ENCODE measurements around the gene NCAPG2.

The NCAPG2 gene, protein sequence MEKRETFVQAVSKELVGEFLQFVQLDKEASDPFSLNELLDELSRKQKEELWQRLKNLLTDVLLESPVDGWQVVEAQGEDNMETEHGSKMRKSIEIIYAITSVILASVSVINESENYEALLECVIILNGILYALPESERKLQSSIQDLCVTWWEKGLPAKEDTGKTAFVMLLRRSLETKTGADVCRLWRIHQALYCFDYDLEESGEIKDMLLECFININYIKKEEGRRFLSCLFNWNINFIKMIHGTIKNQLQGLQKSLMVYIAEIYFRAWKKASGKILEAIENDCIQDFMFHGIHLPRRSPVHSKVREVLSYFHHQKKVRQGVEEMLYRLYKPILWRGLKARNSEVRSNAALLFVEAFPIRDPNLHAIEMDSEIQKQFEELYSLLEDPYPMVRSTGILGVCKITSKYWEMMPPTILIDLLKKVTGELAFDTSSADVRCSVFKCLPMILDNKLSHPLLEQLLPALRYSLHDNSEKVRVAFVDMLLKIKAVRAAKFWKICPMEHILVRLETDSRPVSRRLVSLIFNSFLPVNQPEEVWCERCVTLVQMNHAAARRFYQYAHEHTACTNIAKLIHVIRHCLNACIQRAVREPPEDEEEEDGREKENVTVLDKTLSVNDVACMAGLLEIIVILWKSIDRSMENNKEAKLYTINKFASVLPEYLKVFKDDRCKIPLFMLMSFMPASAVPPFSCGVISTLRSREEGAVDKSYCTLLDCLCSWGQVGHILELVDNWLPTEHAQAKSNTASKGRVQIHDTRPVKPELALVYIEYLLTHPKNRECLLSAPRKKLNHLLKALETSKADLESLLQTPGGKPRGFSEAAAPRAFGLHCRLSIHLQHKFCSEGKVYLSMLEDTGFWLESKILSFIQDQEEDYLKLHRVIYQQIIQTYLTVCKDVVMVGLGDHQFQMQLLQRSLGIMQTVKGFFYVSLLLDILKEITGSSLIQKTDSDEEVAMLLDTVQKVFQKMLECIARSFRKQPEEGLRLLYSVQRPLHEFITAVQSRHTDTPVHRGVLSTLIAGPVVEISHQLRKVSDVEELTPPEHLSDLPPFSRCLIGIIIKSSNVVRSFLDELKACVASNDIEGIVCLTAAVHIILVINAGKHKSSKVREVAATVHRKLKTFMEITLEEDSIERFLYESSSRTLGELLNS

DNA sequence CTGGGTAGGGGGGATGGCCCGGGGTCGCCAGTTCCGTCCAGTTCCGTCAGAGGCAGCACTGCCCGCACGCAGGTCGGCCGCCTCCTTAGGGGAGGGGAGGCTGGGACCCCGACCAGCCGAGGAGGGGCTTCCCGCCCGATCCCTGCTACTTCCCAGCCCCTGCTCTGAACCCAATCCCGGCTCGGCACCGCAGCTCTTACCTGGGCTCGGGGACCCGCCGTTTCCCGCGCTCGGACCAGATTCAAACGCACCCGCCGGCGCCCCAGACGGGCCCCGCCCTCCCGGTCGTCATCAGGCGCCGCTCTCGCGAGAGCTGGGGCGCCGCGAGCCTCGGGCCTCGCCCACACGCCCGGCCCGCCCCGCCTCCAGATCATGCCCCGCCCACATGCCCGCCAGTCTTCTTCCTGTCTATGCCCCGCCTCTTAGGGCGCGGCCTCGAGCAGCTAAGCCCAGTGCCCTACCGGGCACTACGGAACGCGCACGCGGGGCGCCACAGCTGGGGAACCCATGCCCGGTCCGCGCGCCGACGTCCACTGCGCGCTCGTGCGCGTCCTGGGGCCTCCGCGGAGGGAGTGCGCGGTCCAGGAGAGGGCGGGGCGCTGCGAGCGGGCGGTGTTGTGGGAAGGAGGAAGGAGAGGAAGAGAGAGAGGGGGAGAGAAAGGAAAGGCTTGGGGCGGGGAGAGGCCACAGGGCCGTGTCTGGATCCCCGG is at the start of gene NCAPG2:
Gene NCAPG2 (minus strand): TSS at position 281 of the 710 bp plus-strand sequence. CDS start 2,905 bp downstream, outside the sequence.
- TF ChIP-seq, protein P1, sequence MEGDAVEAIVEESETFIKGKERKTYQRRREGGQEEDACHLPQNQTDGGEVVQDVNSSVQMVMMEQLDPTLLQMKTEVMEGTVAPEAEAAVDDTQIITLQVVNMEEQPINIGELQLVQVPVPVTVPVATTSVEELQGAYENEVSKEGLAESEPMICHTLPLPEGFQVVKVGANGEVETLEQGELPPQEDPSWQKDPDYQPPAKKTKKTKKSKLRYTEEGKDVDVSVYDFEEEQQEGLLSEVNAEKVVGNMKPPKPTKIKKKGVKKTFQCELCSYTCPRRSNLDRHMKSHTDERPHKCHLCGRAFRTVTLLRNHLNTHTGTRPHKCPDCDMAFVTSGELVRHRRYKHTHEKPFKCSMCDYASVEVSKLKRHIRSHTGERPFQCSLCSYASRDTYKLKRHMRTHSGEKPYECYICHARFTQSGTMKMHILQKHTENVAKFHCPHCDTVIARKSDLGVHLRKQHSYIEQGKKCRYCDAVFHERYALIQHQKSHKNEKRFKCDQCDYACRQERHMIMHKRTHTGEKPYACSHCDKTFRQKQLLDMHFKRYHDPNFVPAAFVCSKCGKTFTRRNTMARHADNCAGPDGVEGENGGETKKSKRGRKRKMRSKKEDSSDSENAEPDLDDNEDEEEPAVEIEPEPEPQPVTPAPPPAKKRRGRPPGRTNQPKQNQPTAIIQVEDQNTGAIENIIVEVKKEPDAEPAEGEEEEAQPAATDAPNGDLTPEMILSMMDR (IDR thresholded peaks at IDR 0.05), result 0 out of 2 replicates have a peak, but pooled peaks have one; percentile 19
- TF ChIP-seq ZFX (IDR thresholded peaks at IDR 0.05; ENCODE audit: borderline replicate concordance), result no peak
- H3K27ac ChIP-seq, result peak within 1 kb of the TSS; percentile 86

DNA sequence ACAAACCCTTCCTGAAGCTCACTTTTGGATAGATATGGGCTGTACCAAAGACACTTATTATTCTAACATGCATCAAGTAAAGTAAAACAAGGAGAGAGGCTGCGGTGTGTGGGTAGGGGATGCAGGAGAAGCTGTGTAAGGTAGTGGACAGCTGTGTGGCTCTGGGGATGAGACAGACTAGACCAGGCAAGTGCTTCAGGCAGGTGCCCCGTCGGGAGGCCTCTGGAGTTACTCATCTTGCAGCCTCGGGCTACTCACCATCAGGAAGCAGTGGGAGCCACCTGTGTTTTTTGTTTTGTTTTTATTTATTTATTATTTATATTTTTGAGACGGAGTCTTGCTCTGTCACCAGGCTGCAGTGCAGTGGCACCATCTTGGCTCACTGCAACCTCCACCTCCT is 49.3 kb upstream of the NCAPG2 start:
- no peak for TF ChIP-seq ZFX (IDR thresholded peaks at IDR 0.05; ENCODE audit: borderline replicate concordance)
- TF ChIP-seq, protein P1 (IDR thresholded peaks at IDR 0.05), result no peak
- no peak overlapping the region for H3K27ac ChIP-seq

DNA sequence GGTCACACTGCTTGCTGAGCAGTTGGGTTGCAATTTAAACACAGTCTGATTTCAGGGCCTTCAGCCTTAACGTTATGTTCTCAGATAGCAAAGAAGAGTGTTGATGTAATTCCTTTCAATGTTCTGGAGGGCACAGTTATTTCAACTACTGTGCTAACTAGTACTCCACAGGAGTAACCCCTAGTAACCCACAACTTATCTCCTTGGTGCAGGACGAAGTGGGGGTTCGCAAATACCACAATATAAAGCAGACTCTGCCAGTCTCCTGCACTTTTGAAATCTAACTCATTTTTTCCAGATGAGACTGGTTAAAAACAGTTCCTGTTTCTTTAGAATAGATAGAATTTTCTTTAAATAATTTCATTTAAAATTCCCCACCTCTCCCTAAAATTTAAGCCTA is 47.1 kb upstream of the NCAPG2 start:
- no peak overlapping the region for H3K27ac ChIP-seq
- TF ChIP-seq ZFX (IDR thresholded peaks at IDR 0.05; ENCODE audit: borderline replicate concordance), result no peak
- TF ChIP-seq, protein P1 (IDR thresholded peaks at IDR 0.05), result no peak

DNA sequence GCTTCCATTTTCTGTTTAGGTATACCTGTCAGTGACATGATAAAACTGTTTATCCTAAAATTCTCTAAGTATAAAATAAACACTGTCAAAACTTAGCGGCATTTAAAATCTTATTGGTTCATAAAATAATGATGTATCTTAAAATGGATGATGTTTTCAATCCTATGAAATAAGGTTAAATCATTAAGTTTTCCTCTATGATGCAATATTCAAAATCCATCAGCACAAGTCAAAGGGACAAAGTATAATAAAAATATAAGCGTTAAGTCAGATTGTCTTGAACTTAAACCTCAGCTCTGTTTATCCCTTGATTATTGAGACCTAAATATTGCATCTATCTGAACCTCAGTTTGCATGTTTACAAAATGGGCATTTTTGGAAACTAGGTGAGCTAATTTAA is 46.6 kb upstream of the NCAPG2 start:
- TF ChIP-seq ZFX (IDR thresholded peaks at IDR 0.05; ENCODE audit: borderline replicate concordance), result no peak
- TF ChIP-seq, protein P1 (IDR thresholded peaks at IDR 0.05), result no peak

DNA sequence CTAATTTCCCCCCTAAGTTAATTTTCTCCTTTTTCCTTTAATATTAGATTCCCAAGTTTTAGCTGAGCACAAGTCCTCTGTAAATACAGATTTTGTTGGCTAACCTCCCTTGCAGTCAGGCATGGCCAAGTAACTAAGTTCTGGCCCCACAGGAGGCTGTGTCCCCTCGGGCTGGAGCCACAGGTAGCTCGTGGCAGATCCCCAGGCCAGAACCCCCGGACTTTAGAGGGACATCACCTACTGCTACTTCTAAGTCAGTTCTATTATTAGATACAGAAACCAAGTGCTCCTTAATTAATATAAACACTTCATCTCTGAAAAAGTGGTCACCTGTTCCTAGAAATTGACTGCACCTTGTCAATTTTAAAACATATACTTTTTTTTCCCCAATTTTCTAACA is 46.1 kb upstream of the NCAPG2 start:
- no peak for TF ChIP-seq ZFX (IDR thresholded peaks at IDR 0.05; ENCODE audit: borderline replicate concordance)
- TF ChIP-seq, protein P1 (IDR thresholded peaks at IDR 0.05), result no peak

More for the DNA sequence above, 46.6 kb upstream of the NCAPG2 start:
- no peak overlapping the region for H3K27ac ChIP-seq

DNA sequence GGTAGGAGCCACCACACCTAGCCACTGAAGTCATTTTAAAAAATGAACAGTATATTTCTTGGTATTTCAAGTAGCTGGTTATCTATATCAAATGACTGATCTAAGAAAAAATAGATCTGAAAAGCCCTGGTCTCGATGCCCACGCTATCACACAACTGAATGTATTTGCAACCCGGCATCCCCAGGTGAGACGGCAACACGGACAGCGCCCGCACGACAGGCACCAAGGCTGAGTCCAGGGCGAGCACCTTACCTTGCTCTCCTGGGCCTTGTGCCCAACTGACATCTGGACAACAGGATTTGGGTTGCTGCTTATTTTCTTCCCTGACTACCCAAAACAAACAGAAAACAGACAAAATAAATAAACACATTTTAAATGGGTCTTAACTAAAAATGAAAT is 44.8 kb upstream of the NCAPG2 start:
- no peak for TF ChIP-seq ZFX (IDR thresholded peaks at IDR 0.05; ENCODE audit: borderline replicate concordance)
- TF ChIP-seq, protein P1 (IDR thresholded peaks at IDR 0.05), result no peak
- no peak overlapping the region for H3K27ac ChIP-seq

More for the DNA sequence above, 46.1 kb upstream of the NCAPG2 start:
- no peak overlapping the region for H3K27ac ChIP-seq

Measured in 22Rv1 (cell line).